GM18508 (cell line): ENCODE data around the gene WHRN.

Source experiments
- ATAC-seq: cut with Tn5 transposase; IDR thresholded peaks from one replicate; pipeline ENCODE4 v1.9.1; 2021; ENCODE audit warnings: moderate number of reproducible peaks; ENCODE audit not compliant: insufficient read depth, unreplicated experiment

WHRN gene

GRCh38 chr9:114371973-114372917, 133.0 kb downstream of the WHRN start:
- ATAC-seq: no peak

- ATAC-seq: no peak
These were observed 133.8 kb downstream of the WHRN start for GRCh38 chr9:114371343-114371944.

DNA sequence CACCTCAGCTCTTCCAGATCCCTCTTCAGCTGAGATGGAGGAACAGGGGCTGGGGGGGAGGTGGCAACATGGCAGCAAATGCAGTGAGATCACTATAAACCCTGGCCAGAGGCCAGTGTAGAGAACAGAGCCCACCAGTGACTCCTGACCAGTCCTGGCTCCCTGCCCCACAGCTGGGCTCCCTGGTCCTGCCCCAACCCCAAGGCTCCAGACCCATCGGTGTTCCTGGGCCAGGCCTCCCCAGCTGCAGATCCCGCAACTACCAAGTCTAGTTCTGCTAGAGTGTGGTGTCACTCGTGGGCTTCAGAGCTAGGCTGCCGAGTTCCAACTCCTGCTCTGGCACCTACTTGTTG, 134.3 kb downstream of the WHRN start:
- ATAC-seq: no peak

- ATAC-seq: no peak
These were observed 134.9 kb downstream of the WHRN start for GRCh38 chr9:114370251-114370967.

DNA sequence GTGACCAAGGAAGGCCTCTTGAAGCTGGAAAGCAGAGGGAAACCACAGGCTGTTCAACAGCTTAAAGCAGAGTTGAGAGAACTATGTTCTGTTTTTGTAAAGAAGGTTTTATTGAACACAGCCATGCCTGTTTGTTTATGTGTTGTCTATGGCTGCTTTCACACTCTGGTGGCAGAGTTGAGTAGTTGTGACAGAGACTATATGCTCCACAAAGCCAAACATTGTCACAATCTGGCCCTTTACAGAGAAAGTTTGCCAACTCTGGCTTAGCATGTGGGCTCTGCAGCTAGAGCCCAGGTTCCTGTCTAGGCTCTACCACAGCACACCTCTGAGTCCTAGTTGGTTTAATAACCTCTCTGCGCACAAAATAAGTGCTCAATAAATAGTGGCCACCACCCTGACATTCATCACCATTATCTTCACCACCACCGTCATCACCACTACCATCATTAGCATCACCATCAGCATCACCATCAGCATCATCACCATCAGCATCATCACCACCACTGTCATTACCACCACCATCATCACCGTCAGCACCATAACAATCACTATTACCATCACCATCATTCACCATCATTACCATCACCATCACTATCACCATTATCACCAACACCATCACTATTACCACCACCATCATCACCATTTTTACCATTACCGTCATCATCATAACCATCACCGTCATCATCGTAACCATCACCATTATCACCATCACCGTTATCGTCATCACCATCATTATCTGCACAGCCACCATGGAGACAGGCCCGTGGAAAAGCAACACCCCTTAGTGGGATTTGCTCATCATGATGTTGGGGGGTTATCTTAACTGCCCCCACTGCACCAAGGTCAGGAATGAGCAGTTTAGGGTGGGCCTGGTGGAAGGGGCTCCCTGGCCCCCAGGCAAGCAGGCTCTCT, 135.8 kb downstream of the WHRN start:
- no peak for ATAC-seq

DNA sequence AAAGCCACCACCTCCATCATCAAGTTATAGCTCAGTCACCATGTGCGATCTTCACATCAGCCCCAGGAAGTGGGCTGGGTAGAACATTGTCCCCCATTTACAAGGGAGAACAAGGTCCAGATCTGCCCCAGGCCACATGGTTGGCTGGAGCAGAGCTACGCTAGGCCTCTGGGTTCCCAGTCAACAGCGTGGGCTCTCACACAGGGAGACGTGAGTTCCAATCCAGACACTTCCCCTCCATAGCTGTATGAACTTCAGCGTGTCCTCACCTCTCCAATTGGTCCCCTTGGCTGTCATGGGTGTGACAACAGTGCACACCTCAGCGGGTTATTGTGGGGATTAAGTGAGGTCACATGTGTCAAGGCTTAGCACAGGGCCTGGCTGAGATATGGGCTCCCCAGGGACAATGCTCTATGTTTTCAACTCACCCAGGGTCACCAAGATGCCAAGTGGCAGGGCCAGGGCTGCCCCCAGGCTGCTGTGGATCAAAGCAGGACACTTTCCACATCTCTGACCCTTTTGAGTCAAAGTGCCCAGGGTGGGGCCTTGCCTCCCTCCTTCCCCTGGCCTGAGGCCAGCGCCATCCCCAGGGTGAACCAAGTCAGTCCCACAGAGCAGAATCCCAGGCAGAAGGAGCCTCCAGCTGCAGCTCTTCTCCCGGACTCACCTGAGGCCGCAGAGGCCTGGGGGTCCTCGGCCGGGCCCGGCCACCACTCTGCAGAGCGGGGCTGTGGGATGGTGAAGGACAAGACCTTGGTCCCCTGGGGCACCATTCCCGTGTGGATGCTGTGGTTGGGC, 137.3 kb downstream of the WHRN start:
- no peak for ATAC-seq

GRCh38 chr9:114367366-114367765, 137.9 kb downstream of the WHRN start:
- ATAC-seq: no peak

DNA sequence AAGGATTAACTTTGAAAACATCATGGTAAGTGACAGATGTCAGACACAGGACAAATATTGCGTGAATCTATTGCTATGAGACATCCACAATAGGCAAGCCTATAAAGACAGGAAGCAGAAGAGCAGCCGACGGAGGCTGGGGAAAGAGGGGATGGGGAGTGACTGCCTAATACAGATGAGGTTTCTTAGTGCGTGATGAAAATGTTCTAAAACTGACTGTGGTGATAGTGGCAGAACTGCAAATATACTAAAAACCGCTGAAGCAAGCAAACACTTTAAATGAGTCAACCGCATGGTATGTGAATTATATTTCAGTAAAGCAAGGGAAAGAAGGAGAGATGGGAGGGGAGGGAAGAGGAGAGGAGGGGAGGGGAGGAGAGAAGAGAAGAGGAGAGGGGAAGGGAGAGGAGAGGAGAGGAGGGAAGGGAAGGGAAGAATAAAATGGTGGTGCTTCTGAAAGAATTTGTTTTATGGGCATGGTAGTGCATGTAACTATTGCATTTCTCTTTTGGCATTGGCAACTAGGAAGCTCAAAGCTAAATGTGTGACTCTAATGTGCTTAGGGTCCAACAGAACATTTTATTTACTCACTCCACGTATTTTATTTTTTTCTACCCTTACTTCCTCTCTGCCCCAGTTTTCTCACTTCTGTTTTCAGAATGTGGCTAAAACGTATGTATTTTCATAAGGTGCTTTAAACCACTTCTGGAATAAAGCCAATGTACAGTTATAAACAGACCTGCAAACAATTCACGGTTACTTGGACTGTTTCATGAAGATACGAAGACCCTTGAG, 138.7 kb downstream of the WHRN start:
- ATAC-seq: no peak

GRCh38 chr9:114365194-114365593, 140.1 kb downstream of the WHRN start:
- ATAC-seq: no peak

- no peak for ATAC-seq
These were observed 140.9 kb downstream of the WHRN start for GRCh38 chr9:114364134-114365041.

GRCh38 chr9:114363424-114363823, 141.8 kb downstream of the WHRN start:
- no peak for ATAC-seq

GRCh38 chr9:114362394-114362793, 142.9 kb downstream of the WHRN start:
- ATAC-seq: no peak

DNA sequence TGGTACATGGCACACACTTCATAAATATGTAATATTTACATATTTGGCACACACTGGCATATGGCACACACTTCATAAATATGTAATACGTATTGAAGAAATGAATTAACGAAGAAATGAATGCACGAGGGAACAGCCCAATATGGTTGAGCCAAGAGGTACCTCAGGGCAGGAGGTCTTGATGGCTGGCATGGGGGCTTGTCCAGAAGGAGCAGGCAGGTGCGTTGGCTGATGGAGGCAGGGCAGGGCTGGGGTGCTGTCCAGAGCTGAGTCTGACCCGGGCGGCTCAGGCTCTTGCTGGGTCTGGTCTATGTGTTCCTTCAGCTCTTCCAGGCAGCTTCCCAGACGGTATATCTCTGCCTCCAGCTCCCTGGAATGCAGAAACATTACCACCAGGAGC, 143.7 kb downstream of the WHRN start:
- no peak for ATAC-seq

- no peak for ATAC-seq
These were observed 145.5 kb downstream of the WHRN start for GRCh38 chr9:114359801-114360200.

DNA sequence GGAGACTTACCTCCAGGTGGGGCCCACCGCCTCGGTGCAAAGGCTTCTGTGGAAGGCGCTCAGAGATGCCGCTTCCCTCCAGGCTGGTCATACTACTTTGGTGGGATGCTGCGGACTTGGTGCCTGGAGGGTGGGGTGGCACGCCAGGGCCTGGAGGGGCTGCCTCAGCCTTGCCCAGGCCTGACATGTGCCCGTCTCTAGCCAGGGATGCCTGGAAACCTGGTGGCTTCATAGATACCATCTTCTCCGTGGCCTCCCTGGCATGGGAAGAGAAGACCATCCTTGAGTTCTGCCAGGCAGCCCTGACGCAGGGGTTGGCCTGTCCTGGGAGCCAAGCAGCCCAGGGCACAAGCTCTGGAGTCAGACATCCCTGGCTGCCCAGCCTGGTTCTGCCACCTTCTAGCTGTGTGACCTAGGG, 147.4 kb downstream of the WHRN start:
- no peak for ATAC-seq

DNA sequence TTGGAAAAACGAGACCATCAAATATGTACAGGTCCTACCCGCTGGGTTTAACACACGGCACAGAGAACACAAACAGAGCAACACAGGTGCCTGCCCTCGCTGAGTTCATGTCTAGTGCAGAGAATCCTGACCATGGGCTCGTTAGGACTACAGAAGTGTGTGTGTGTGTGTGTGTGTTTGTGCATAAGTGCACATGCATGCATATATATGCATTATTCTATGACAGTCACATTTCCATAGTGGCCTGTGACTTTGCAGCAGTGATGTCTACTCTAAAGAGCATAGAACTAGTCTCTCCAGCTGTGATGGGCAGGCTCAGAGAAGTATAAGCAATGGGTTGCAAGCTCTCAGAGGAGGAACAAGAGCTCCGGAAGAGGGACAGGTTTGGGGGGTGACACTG, 147.9 kb downstream of the WHRN start:
- no peak for ATAC-seq

DNA sequence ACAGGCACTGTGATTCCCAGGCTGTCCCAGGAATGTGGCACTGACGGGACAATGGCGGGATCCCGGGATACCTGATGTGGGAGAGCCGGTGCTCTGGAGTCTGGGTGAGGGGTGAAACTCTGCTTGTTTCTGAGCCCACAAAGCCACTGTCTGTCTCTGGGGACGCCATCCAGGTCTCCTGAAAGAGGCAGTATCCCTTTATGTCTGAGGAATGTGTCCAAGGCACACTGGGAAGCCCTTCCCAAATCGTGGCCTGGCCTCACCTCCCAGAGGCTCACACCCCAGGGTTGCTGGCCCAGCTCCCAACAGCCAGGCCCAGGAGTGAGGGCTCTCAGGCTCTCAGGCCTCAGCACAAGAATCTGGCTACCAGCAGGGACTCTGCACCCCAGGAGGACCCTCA, 148.5 kb downstream of the WHRN start:
- ATAC-seq: no peak

DNA sequence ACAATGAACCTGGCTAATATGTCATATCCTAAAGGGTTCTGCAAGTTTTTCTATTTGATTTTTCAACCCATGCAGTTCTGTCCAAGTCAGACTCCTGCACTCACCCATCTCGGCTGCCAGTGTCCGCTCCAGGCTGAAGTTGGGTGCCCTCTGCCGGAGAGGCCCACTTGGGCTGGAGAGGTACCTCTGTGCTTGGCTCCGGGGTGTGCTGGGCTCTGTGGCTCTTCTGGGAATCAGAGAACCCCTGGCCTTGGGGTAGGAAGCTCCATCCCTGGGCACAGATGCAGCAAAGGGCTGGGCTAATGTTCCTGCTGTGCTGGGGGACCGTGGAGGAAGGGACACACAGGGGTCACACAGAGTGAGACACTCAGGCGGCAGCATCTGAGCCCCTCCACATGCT, 149.5 kb downstream of the WHRN start:
- ATAC-seq: no peak
